SKM-1 (cell line): ENCODE measurements around the gene FGGY.
"Not testable (repeated sequence)": the region's sequence is repeated elsewhere in the genome, so short reads cannot be mapped to it uniquely, and the experiment has no call there.

Experiments used
- DNase-seq: peaks from one replicate; lab custom pipeline; 2025; ENCODE audit not compliant: unreplicated experiment; lab: John Stamatoyannopoulos, UW

The FGGY gene

GRCh38 chr1:59716832-59717231, 419.9 kb downstream of the FGGY start:
- no peak for DNase-seq

GRCh38 chr1:59718064-59718988, 421.4 kb downstream of the FGGY start:
- no peak for DNase-seq

- DNase-seq, result no peak
These were observed 422.1 kb downstream of the FGGY start for GRCh38 chr1:59718989-59719360.

- DNase-seq, result no peak
These were observed 423.6 kb downstream of the FGGY start for GRCh38 chr1:59720326-59721115.

GRCh38 chr1:59730302-59730701, 433.4 kb downstream of the FGGY start:
- DNase-seq, result no peak

- no peak for DNase-seq
These were observed 434.0 kb downstream of the FGGY start for GRCh38 chr1:59730759-59731478.

- DNase-seq, result no peak
These were observed 434.7 kb downstream of the FGGY start for GRCh38 chr1:59731591-59731990.

GRCh38 chr1:59732214-59732955, 435.5 kb downstream of the FGGY start:
- DNase-seq, result no peak

- DNase-seq, result no peak
These were observed 436.7 kb downstream of the FGGY start for GRCh38 chr1:59733443-59734141.

- DNase-seq, result not testable (repeated sequence)
These were observed 439.0 kb downstream of the FGGY start for GRCh38 chr1:59735927-59736326.

GRCh38 chr1:59736744-59737143, 439.9 kb downstream of the FGGY start:
- no peak for DNase-seq

- DNase-seq, result no peak
These were observed 440.7 kb downstream of the FGGY start for GRCh38 chr1:59737638-59738037.

- no peak for DNase-seq
These were observed 441.3 kb downstream of the FGGY start for GRCh38 chr1:59738152-59738551.

- DNase-seq, result no peak
These were observed 441.7 kb downstream of the FGGY start for GRCh38 chr1:59738591-59739015.

- DNase-seq, result no peak
These were observed 442.2 kb downstream of the FGGY start for GRCh38 chr1:59739111-59739510.

- DNase-seq, result no peak
These were observed 445.6 kb downstream of the FGGY start for GRCh38 chr1:59742526-59742925.

- DNase-seq, result peak; percentile 54
These were observed 446.6 kb downstream of the FGGY start for GRCh38 chr1:59743324-59744091.

GRCh38 chr1:59747420-59748024, 450.6 kb downstream of the FGGY start:
- no peak for DNase-seq

GRCh38 chr1:59748123-59748522, 451.2 kb downstream of the FGGY start:
- DNase-seq, result no peak
